ENCODE results near the gene ENAH. TPM values are rescaled to one million over a fixed set of nuclear protein-coding genes. Genes with fewer than 3 reads are reported as not detected.

The ENAH gene
- polyA plus RNA-seq, 1 donor (not counting 4 experiments of a cell fraction or from before 2014, with no cell fraction given) = 61.0 TPM

GRCh38 chr1:225610539-225610938, 42.4 kb downstream of the ENAH start:
- TF ChIP-seq EZH2 (IDR thresholded peaks at IDR 0.05; ENCODE audit: low read length) (no peak), CTCF (optimal IDR thresholded peaks at IDR 0.05 in 1 of 3, IDR thresholded peaks at IDR 0.05 in 1 of 3, conservative IDR thresholded peaks at IDR 0.05 in 1 of 3; ENCODE audit: extremely low read depth in 1 of 3, insufficient read depth in 2 of 3, low read length in 3 of 3) (no peak)
- H3K27ac ChIP-seq (ENCODE audit: control insufficient read depth, insufficient read depth, low read length) = no peak overlapping the region
- H3K9me1 ChIP-seq (ENCODE audit: control insufficient read depth, extremely low read depth, insufficient read depth, low read length) = no peaks in the 10 kb centered on the region
- H4K20me1 ChIP-seq (ENCODE audit: control insufficient read depth, extremely low read depth, insufficient read depth, low read length) = peaks cover 3% of the 10 kb centered on the region
- no peak for FAIRE-seq
- H3K36me3 ChIP-seq (ENCODE audit: control insufficient read depth in 2 of 2, extremely low read depth in 1 of 2, insufficient read depth in 2 of 2, low read length in 2 of 2) = no peaks in the 10 kb centered on the region
- H3K4me2 ChIP-seq (ENCODE audit: control insufficient read depth, extremely low read depth, insufficient read depth, low read depth, low read length) = no peak overlapping the region
- no peak overlapping the region for H3K4me3 ChIP-seq (ENCODE audit: control insufficient read depth in 2 of 3, extremely low read depth in 1 of 3, insufficient read depth in 2 of 3, low read depth in 1 of 3, low read length in 3 of 3)
- H3K9me3 ChIP-seq (ENCODE audit: control insufficient read depth, low read depth, low read length) = no peaks in the 10 kb centered on the region
- no peaks in the 10 kb centered on the region for H3K27me3 ChIP-seq (ENCODE audit: control insufficient read depth, extremely low read depth, insufficient read depth, low read length)
- no peak overlapping the region for H3K9ac ChIP-seq (ENCODE audit: control insufficient read depth, extremely low read depth, insufficient read depth, low read length)
- H3K4me1 ChIP-seq (ENCODE audit: control insufficient read depth, extremely low read depth, insufficient read depth, low read length) = peaks cover 12% of the 10 kb centered on the region
- no peak overlapping the region for H2AFZ ChIP-seq (ENCODE audit: control insufficient read depth, low read length)
- dilution Hi-C loops (cut with MboI; ENCODE audit: extremely low pct_ligation_motif_present, low sequenced_read_pairs) = no loop called here
- DNase-seq (ENCODE audit: low read depth, low spot score) = no peak
- peaks cover 60% of the 10 kb centered on the region for H3K79me2 ChIP-seq (ENCODE audit: control insufficient read depth, insufficient read depth, low read length)

- H3K27me3 ChIP-seq (ENCODE audit: control insufficient read depth, extremely low read depth, insufficient read depth, low read length) = no peaks in the 10 kb centered on the region
- no peak for TF ChIP-seq CTCF (optimal IDR thresholded peaks at IDR 0.05 in 1 of 3, IDR thresholded peaks at IDR 0.05 in 1 of 3, conservative IDR thresholded peaks at IDR 0.05 in 1 of 3; ENCODE audit: extremely low read depth in 1 of 3, insufficient read depth in 2 of 3, low read length in 3 of 3)
- TF ChIP-seq EZH2 (IDR thresholded peaks at IDR 0.05; ENCODE audit: low read length) = no peak
- no peak overlapping the region for H3K4me2 ChIP-seq (ENCODE audit: control insufficient read depth, extremely low read depth, insufficient read depth, low read depth, low read length)
- no peaks in the 10 kb centered on the region for H4K20me1 ChIP-seq (ENCODE audit: control insufficient read depth, extremely low read depth, insufficient read depth, low read length)
- H3K9me3 ChIP-seq (ENCODE audit: control insufficient read depth, low read depth, low read length) = no peaks in the 10 kb centered on the region
- H3K9ac ChIP-seq (ENCODE audit: control insufficient read depth, extremely low read depth, insufficient read depth, low read length) = no peak overlapping the region
- H3K4me1 ChIP-seq (ENCODE audit: control insufficient read depth, extremely low read depth, insufficient read depth, low read length) = peaks cover 22% of the 10 kb centered on the region
- dilution Hi-C loops (cut with MboI; ENCODE audit: extremely low pct_ligation_motif_present, low sequenced_read_pairs) = no loop called here
- no peak overlapping the region for H2AFZ ChIP-seq (ENCODE audit: control insufficient read depth, low read length)
- H3K4me3 ChIP-seq (ENCODE audit: control insufficient read depth in 2 of 3, extremely low read depth in 1 of 3, insufficient read depth in 2 of 3, low read depth in 1 of 3, low read length in 3 of 3) = no peak overlapping the region
- H3K79me2 ChIP-seq (ENCODE audit: control insufficient read depth, insufficient read depth, low read length) = peaks cover 59% of the 10 kb centered on the region
- no peaks in the 10 kb centered on the region for H3K9me1 ChIP-seq (ENCODE audit: control insufficient read depth, extremely low read depth, insufficient read depth, low read length)
- no peak overlapping the region for H3K27ac ChIP-seq (ENCODE audit: control insufficient read depth, insufficient read depth, low read length)
- no peak for DNase-seq (ENCODE audit: low read depth, low spot score)
- no peaks in the 10 kb centered on the region for H3K36me3 ChIP-seq (ENCODE audit: control insufficient read depth in 2 of 2, extremely low read depth in 1 of 2, insufficient read depth in 2 of 2, low read length in 2 of 2)
- no peak for FAIRE-seq
These were observed 44.7 kb downstream of the ENAH start for GRCh38 chr1:225608014-225608796.
